ENCODE measurements around the gene C2.
"Not testable (repeated sequence)": the region's sequence is repeated elsewhere in the genome, so short reads cannot be mapped to it uniquely, and the experiment has no call there.

- not testable (repeated sequence) for TF ChIP-seq YY1 (IDR thresholded peaks at IDR 0.05; ENCODE audit: insufficient read depth, insufficient read length); ZNF274 (IDR thresholded peaks at IDR 0.05; ENCODE audit: low read depth, low read length); SUZ12 (IDR thresholded peaks at IDR 0.05; ENCODE audit: extremely low read depth, insufficient read depth, insufficient read length)
Observed at GRCh38 chr6:31932137-31932536, 4.6 kb downstream of the C2 start.
